DOHH2 (cell line): Measurements from ENCODE around the gene EIF3B.
"Not testable (repeated sequence)": the region's sequence is repeated elsewhere in the genome, so short reads cannot be mapped to it uniquely, and the experiment has no call there.

Experiments
- H3F3A ChIP-seq: fragments of 200-600 bp; sonication (generic), shearing (Covaris generic); 2 replicates; pipeline ENCODE4 v1.6.0; 2016; ENCODE audit warnings: antibody characterized with exemption, mild to moderate bottlenecking; ENCODE audit not compliant: control insufficient read depth, insufficient read depth
- H3K27ac ChIP-seq: fragments of 200-600 bp; sonication (generic); 2 replicates; pipeline ENCODE4 v1.5.1; 2014; ENCODE audit warnings: low read depth, mild to moderate bottlenecking, low read length, moderate library complexity
- H3K27me3 ChIP-seq: fragments of 200-600 bp; sonication (generic); 2 replicates; pipeline ENCODE4 v1.6.1; 2014; ENCODE audit warnings: mild to moderate bottlenecking, low read length, mixed read lengths; ENCODE audit not compliant: control insufficient read depth
- H3K36me3 ChIP-seq: fragments of 200-600 bp; sonication (generic); 2 replicates; pipeline ENCODE4 v1.6.1; 2014; ENCODE audit warnings: mild to moderate bottlenecking, low read length, moderate library complexity, mixed read lengths; ENCODE audit not compliant: control insufficient read depth
- H3K4me1 ChIP-seq: fragments of 200-600 bp; sonication (generic); 2 replicates; pipeline ENCODE4 v1.6.1; 2014; ENCODE audit warnings: mild to moderate bottlenecking, low read length, mixed read lengths; ENCODE audit not compliant: control insufficient read depth
- H3K4me2 ChIP-seq: fragments of 200-600 bp; sonication (generic); 2 replicates; pipeline ENCODE4 v1.6.0; 2014; ENCODE audit warnings: mild to moderate bottlenecking, low read length, moderate library complexity
- H3K4me3 ChIP-seq: fragments of 200-600 bp; sonication (generic); 2 replicates; pipeline ENCODE4 v1.5.1; 2014; ENCODE audit warnings: mild to moderate bottlenecking, low read length, mixed read lengths
- H3K79me2 ChIP-seq: fragments of 200-600 bp; sonication (generic); 2 replicates; pipeline ENCODE4 v1.6.1; 2014; ENCODE audit warnings: mild to moderate bottlenecking, low read length, mixed read lengths; ENCODE audit not compliant: control insufficient read depth
- H3K9me2 ChIP-seq: fragments of 200-600 bp; sonication (generic); replicated peaks from 2 replicates; pipeline ENCODE4 v1.6.1; 2014; ENCODE audit warnings: mild to moderate bottlenecking, low read length, mixed read lengths; ENCODE audit not compliant: control insufficient read depth
- H3K9me3 ChIP-seq: fragments of 200-600 bp; sonication (generic); 2 replicates; pipeline ENCODE4 v1.6.1; 2014; ENCODE audit warnings: antibody characterized with exemption, low read length, mixed read lengths; ENCODE audit not compliant: control insufficient read depth, insufficient read depth
- H4K20me1 ChIP-seq: fragments of 200-600 bp; sonication (generic); 2 replicates; pipeline ENCODE4 v1.6.0; 2014; ENCODE audit warnings: low read depth, mild to moderate bottlenecking, antibody characterized with exemption, low read length, moderate library complexity; ENCODE audit not compliant: control insufficient read depth, insufficient read depth
- CTCF ChIP-seq: fragments of 200-600 bp; sonication (generic); IDR thresholded peaks from one replicate; pipeline ENCODE4 v1.5.1; 2014; ENCODE audit warnings: antibody characterized with exemption, mild to moderate bottlenecking, low read depth, low read length; ENCODE audit not compliant: poor library complexity, severe bottlenecking
- EZH2phosphoT487 ChIP-seq: fragments of 200-600 bp; sonication (generic); IDR thresholded peaks from 2 replicates; pipeline ENCODE4 v1.6.1; 2017; ENCODE audit warnings: borderline replicate concordance, mild to moderate bottlenecking, antibody characterized with exemption, low read length, moderate library complexity, mixed read lengths

EIF3B gene

GRCh38 chr7:2354186-2354938 lies at the start of gene EIF3B:
EIF3B (plus strand) TSS chr7:2354827; CDS start chr7:2354922, 95 bp downstream.
- Histone ChIP-seq H3K27ac (peak within 1 kb of the TSS; percentile 91), H3K4me3 (peak within 1 kb of the TSS; percentile 75), H3K9me2 (no peaks in the 10 kb centered on the region), H3K9me3 (no peaks in the 10 kb centered on the region), H3K4me2 (peak within 1 kb of the TSS; percentile 85), H3F3A (peaks cover 4% of the 10 kb centered on the region; the same call in 1 of the 2 replicates), H4K20me1 (peaks cover 37% of the 10 kb centered on the region), H3K79me2 (peaks cover 62% of the 10 kb centered on the region), H3K27me3 (no peaks in the 10 kb centered on the region), H3K4me1 (peaks cover 34% of the 10 kb centered on the region), H3K36me3 (peaks cover 44% of the 10 kb centered on the region)
- TF ChIP-seq EZH2phosphoT487: no peak
- no peak for TF ChIP-seq CTCF

- peaks cover 61% of the 10 kb centered on the region for H3K4me1 ChIP-seq
- not testable (repeated sequence) for H3K4me2 ChIP-seq, H3K4me3 ChIP-seq, H3K27ac ChIP-seq, H3K9me3 ChIP-seq, H3K27me3 ChIP-seq, H3K9me2 ChIP-seq, H4K20me1 ChIP-seq
- peaks cover 12% of the 10 kb centered on the region for H3K36me3 ChIP-seq
- peaks cover 71% of the 10 kb centered on the region for H3K79me2 ChIP-seq
- H3F3A ChIP-seq: peaks cover 25% of the 10 kb centered on the region
These were observed 49.4 kb upstream of the EIF3B start for GRCh38 chr7:2305258-2305657.

- H3K27me3 ChIP-seq: no peaks in the 10 kb centered on the region
- H3K4me3 ChIP-seq: peak overlapping the region; percentile 82
- peaks cover 24% of the 10 kb centered on the region for H3F3A ChIP-seq
- no peaks in the 10 kb centered on the region for H3K9me3 ChIP-seq
- TF ChIP-seq CTCF: no peak
- no peak for TF ChIP-seq EZH2phosphoT487
- peak overlapping the region; percentile 75 for H3K27ac ChIP-seq
- peaks cover 71% of the 10 kb centered on the region for H3K79me2 ChIP-seq
- no peaks in the 10 kb centered on the region for H3K9me2 ChIP-seq
- H3K4me1 ChIP-seq: peaks cover 61% of the 10 kb centered on the region
- no peaks in the 10 kb centered on the region for H4K20me1 ChIP-seq
- peaks cover 12% of the 10 kb centered on the region for H3K36me3 ChIP-seq
- peak overlapping the region; percentile 94 for H3K4me2 ChIP-seq
These were observed 47.9 kb upstream of the EIF3B start for GRCh38 chr7:2306688-2307087.

GRCh38 chr7:2307690-2308107 lies 46.9 kb upstream of the EIF3B start:
- Histone ChIP-seq H3F3A (peaks cover 31% of the 10 kb centered on the region), H3K27ac (peak overlapping the region; percentile 75), H3K27me3 (no peaks in the 10 kb centered on the region), H3K4me1 (peaks cover 69% of the 10 kb centered on the region), H3K9me2 (no peaks in the 10 kb centered on the region), H3K79me2 (peaks cover 79% of the 10 kb centered on the region), H3K36me3 (peaks cover 12% of the 10 kb centered on the region), H3K4me3 (peak overlapping the region; percentile 82), H3K9me3 (no peaks in the 10 kb centered on the region), H3K4me2 (peak overlapping the region; percentile 94), H4K20me1 (no peaks in the 10 kb centered on the region)
- TF ChIP-seq EZH2phosphoT487: no peak
- no peak for TF ChIP-seq CTCF
